SU-DHL-6 (cell line): ENCODE results near the gene NCOA6.

Experiments
- H2AFZ ChIP-seq: fragments of 200-600 bp; sonication (generic); 2 replicates; pipeline ENCODE4 v1.6.1; 2014; ENCODE audit warnings: low read depth, mild to moderate bottlenecking, moderate library complexity, mixed read lengths, antibody characterized with exemption, low read length; ENCODE audit not compliant: severe bottlenecking
- H3F3A ChIP-seq: fragments of 200-600 bp; shearing (Covaris generic); 2 replicates; pipeline ENCODE4 v1.6.0; 2016; ENCODE audit warnings: antibody characterized with exemption, mild to moderate bottlenecking; ENCODE audit not compliant: insufficient read depth
- H3K27ac ChIP-seq: fragments of 200-600 bp; sonication (generic); 2 replicates; pipeline ENCODE4 v1.5.1; 2016; ENCODE audit warnings: low read depth, mild to moderate bottlenecking, low read length, moderate library complexity, mixed read lengths
- H3K27me3 ChIP-seq: fragments of 200-600 bp; sonication (generic), shearing (Covaris generic); 2 replicates; pipeline ENCODE4 v1.6.0; 2014; ENCODE audit warnings: mild to moderate bottlenecking, low read length
- H3K36me3 ChIP-seq: fragments of 200-600 bp; sonication (generic); 2 replicates; pipeline ENCODE4 v1.6.1; 2014; ENCODE audit warnings: mild to moderate bottlenecking, low read length, mixed read lengths
- H3K4me2 ChIP-seq: fragments of 300-600, 200-600 bp; shearing (Covaris generic), sonication (generic); 2 replicates; pipeline ENCODE4 v1.6.0; 2014; ENCODE audit warnings: low read length, low read depth, mild to moderate bottlenecking; ENCODE audit not compliant: poor library complexity, severe bottlenecking
- H3K4me3 ChIP-seq: fragments of 200-600 bp; sonication (generic); 2 replicates; pipeline ENCODE4 v1.5.1; 2014; ENCODE audit warnings: antibody characterized with exemption, low read length, mild to moderate bottlenecking, mixed read lengths; ENCODE audit not compliant: insufficient read depth, poor library complexity, severe bottlenecking
- H3K79me2 ChIP-seq: fragments of 200-600 bp; sonication (generic); 2 replicates; pipeline ENCODE4 v1.6.1; 2014; ENCODE audit warnings: mild to moderate bottlenecking, low read length, moderate library complexity; ENCODE audit not compliant: insufficient read depth
- H3K9ac ChIP-seq: fragments of 200-600 bp; sonication (generic); 2 replicates; pipeline ENCODE4 v1.7.0; 2014; ENCODE audit warnings: mild to moderate bottlenecking, low read length
- H3K9me2 ChIP-seq: fragments of 200-600 bp; sonication (generic); replicated peaks from 2 replicates; pipeline ENCODE4 v1.6.1; 2014; ENCODE audit warnings: low read length; ENCODE audit not compliant: insufficient read depth
- H3K9me3 ChIP-seq: fragments of 200-600 bp; sonication (generic); 2 replicates; pipeline ENCODE4 v1.6.1; 2014; ENCODE audit warnings: low read length, mixed read lengths; ENCODE audit not compliant: insufficient read depth
- H4K20me1 ChIP-seq: fragments of 200-600 bp; sonication (generic); 2 replicates; pipeline ENCODE4 v1.6.1; 2014; ENCODE audit warnings: low read depth, mild to moderate bottlenecking, antibody characterized with exemption, low read length, moderate library complexity, mixed read lengths
- EZH2phosphoT487 ChIP-seq: fragments of 200-600 bp; sonication (generic), shearing (Covaris generic); conservative IDR thresholded peaks from 2 replicates; pipeline ENCODE4 v1.6.1; 2018; ENCODE audit warnings: mild to moderate bottlenecking, antibody characterized with exemption, low read length, moderate library complexity, mixed read lengths
- TF ChIP-seq, protein P1 (sequence below): fragments of 200-600 bp; sonication (generic); IDR thresholded peaks from one replicate; pipeline ENCODE4 v1.5.1; 2017; ENCODE audit warnings: antibody characterized with exemption, mild to moderate bottlenecking, low read length, moderate library complexity; ENCODE audit not compliant: insufficient read depth, poor library complexity, severe bottlenecking

The NCOA6 gene

GRCh38 chr20:34755367-34755766, 70.1 kb downstream of the NCOA6 start:
- TF ChIP-seq, protein P1, sequence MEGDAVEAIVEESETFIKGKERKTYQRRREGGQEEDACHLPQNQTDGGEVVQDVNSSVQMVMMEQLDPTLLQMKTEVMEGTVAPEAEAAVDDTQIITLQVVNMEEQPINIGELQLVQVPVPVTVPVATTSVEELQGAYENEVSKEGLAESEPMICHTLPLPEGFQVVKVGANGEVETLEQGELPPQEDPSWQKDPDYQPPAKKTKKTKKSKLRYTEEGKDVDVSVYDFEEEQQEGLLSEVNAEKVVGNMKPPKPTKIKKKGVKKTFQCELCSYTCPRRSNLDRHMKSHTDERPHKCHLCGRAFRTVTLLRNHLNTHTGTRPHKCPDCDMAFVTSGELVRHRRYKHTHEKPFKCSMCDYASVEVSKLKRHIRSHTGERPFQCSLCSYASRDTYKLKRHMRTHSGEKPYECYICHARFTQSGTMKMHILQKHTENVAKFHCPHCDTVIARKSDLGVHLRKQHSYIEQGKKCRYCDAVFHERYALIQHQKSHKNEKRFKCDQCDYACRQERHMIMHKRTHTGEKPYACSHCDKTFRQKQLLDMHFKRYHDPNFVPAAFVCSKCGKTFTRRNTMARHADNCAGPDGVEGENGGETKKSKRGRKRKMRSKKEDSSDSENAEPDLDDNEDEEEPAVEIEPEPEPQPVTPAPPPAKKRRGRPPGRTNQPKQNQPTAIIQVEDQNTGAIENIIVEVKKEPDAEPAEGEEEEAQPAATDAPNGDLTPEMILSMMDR = no peak
- TF ChIP-seq EZH2phosphoT487 = no peak
- Histone ChIP-seq H2AFZ (no peak overlapping the region), H4K20me1 (no peaks in the 10 kb centered on the region), H3K79me2 (no peaks in the 10 kb centered on the region), H3F3A (no peaks in the 10 kb centered on the region), H3K4me2 (no peak overlapping the region), H3K4me3 (no peak overlapping the region), H3K27me3 (no peaks in the 10 kb centered on the region), H3K27ac (no peak overlapping the region), H3K9ac (no peak overlapping the region), H3K9me2 (no peaks in the 10 kb centered on the region), H3K9me3 (no peaks in the 10 kb centered on the region), H3K36me3 (no peaks in the 10 kb centered on the region; the same call in 1 of the 2 replicates)

- Histone ChIP-seq H3K9me2 (no peaks in the 10 kb centered on the region), H3K36me3 (no peaks in the 10 kb centered on the region; the same call in 1 of the 2 replicates), H3K27me3 (no peaks in the 10 kb centered on the region), H4K20me1 (no peaks in the 10 kb centered on the region), H3F3A (no peaks in the 10 kb centered on the region), H3K27ac (no peak overlapping the region), H3K4me3 (no peak overlapping the region), H3K9me3 (no peaks in the 10 kb centered on the region), H2AFZ (no peak overlapping the region), H3K9ac (no peak overlapping the region), H3K4me2 (no peak overlapping the region), H3K79me2 (no peaks in the 10 kb centered on the region)
- no peak for TF ChIP-seq EZH2phosphoT487
- TF ChIP-seq, protein P1 = no peak
These were observed 70.8 kb downstream of the NCOA6 start for GRCh38 chr20:34754611-34755010.

DNA sequence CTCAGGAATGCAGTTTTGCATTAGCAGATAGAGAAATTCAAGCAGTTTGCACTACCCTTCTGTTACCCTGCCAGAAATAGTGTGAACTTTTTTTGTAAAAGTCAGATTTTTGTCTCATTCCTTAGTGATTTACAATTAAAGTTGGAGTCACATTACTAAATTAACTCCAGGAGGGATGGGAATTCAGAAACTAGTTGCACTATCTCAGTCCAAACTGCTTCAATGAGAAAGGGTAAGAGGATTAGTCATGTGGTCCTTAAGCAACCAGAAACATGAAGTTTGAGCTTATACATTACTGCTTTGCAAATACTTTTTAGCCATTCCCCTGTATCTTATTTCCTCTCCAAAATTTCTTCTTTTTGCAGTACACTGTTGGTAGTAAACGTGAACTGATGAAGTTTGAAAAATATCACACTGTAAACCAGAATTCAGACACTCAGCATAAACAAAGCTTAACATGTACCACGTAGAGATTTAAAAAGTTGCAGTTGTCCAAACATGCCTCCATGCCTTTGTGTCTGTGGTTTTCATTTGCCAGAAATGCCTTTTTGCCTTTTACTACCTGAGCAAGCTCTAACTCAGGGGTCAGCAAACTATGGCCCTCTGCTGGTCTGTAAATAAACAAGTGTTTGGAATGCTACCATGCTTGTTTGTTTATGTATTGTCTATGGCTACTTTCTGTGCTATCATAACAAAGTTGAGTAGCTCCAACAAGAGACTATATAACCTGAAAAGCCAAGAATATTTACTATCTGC, 71.6 kb downstream of the NCOA6 start:
- Histone ChIP-seq H4K20me1 (no peaks in the 10 kb centered on the region), H3K4me3 (no peak overlapping the region), H3K9me2 (no peaks in the 10 kb centered on the region), H3K27ac (no peak overlapping the region), H3K9ac (no peak overlapping the region), H3K27me3 (no peaks in the 10 kb centered on the region), H3K4me2 (no peak overlapping the region), H3K9me3 (no peaks in the 10 kb centered on the region), H3F3A (no peaks in the 10 kb centered on the region), H3K36me3 (peaks cover 5% of the 10 kb centered on the region; the same call in 1 of the 2 replicates), H2AFZ (no peak overlapping the region), H3K79me2 (no peaks in the 10 kb centered on the region)
- no peak for TF ChIP-seq EZH2phosphoT487
- TF ChIP-seq, protein P1 = no peak
